SK-N-SH treated with all-trans-retinoic acid at 6 μM for 48 hours (cell line): ENCODE data around the gene NEAT1.

ENCODE experiments used
- ATAC-seq: fragments of 200-7000 bp; cut with Tn5 transposase; 3 replicates; pipeline ENCODE4 v1.9.1; 2020; ENCODE audit warnings: mild to moderate bottlenecking, moderate library complexity
- ARNTL ChIP-seq: fragments of 450-650 bp; formaldehyde crosslinking; IDR thresholded peaks from 2 replicates; pipeline ENCODE4 v1.5.0; 2020; ENCODE audit warnings: low read depth, mild to moderate bottlenecking, moderate library complexity, borderline replicate concordance
- BACH2 ChIP-seq: fragments of 250-450 bp; sonication (Bioruptor Pico); IDR thresholded peaks from 2 replicates; pipeline ENCODE4 v1.9.0; 2021; ENCODE audit warnings: mild to moderate bottlenecking, borderline replicate concordance
- CSDC2 ChIP-seq: fragments of 250-450 bp; sonication (Bioruptor Pico); IDR thresholded peaks from 2 replicates; pipeline ENCODE4 v1.5.0; 2020; ENCODE audit warnings: mild to moderate bottlenecking, moderate library complexity
- CSRNP3 ChIP-seq: fragments of 250-450 bp; sonication (Bioruptor Pico); IDR thresholded peaks from 2 replicates; pipeline ENCODE4 v1.5.1; 2021; ENCODE audit warnings: mild to moderate bottlenecking, moderate library complexity
- GLIS3 ChIP-seq: fragments of 250-450 bp; sonication (Bioruptor Pico); IDR thresholded peaks from 2 replicates; pipeline ENCODE4 v1.5.0; 2020; ENCODE audit warnings: mild to moderate bottlenecking, moderate library complexity
- ISL1 ChIP-seq: fragments of 250-450 bp; sonication (Bioruptor Pico); IDR thresholded peaks from 2 replicates; pipeline ENCODE4 v2.1.2; 2022; ENCODE audit warnings: mild to moderate bottlenecking, moderate library complexity
- OSR1 ChIP-seq: fragments of 250-450 bp; sonication (Bioruptor Pico); IDR thresholded peaks from 2 replicates; pipeline ENCODE4 v1.8.0; 2022; ENCODE audit warnings: moderate library complexity, mild to moderate bottlenecking, inconsistent platforms
- PATZ1 ChIP-seq: fragments of 250-450 bp; sonication (Bioruptor Pico); IDR thresholded peaks from 2 replicates; pipeline ENCODE4 v1.8.0; 2020; ENCODE audit warnings: mild to moderate bottlenecking, moderate library complexity, borderline replicate concordance
- POU6F1 ChIP-seq: fragments of 250-450 bp; sonication (Bioruptor Pico); IDR thresholded peaks from 2 replicates; pipeline ENCODE4 v1.8.0; 2021; ENCODE audit warnings: low read depth, mild to moderate bottlenecking, moderate library complexity, borderline replicate concordance
- RARB ChIP-seq: fragments of 250-450 bp; sonication (Bioruptor Pico); IDR thresholded peaks from 2 replicates; pipeline ENCODE4 v1.8.0; 2021; ENCODE audit warnings: mild to moderate bottlenecking, moderate library complexity
- SNAI2 ChIP-seq: fragments of 250-450 bp; sonication (Bioruptor Pico); IDR thresholded peaks from 2 replicates; pipeline ENCODE4 v1.5.0; 2020; ENCODE audit warnings: mild to moderate bottlenecking, moderate library complexity
- TOX ChIP-seq: fragments of 250-450 bp; sonication (Bioruptor Pico); IDR thresholded peaks from 2 replicates; pipeline ENCODE4 v1.8.0; 2021; ENCODE audit warnings: mild to moderate bottlenecking, moderate library complexity, borderline replicate concordance
- ZC3H10 ChIP-seq: fragments of 250-450 bp; sonication (Bioruptor Pico); IDR thresholded peaks from 2 replicates; pipeline ENCODE4 v1.5.1; 2021; ENCODE audit warnings: mild to moderate bottlenecking, moderate library complexity
- ZFP3 ChIP-seq: fragments of 250-450 bp; sonication (Bioruptor Pico); IDR thresholded peaks from 2 replicates; pipeline ENCODE4 v1.5.0; 2020; ENCODE audit warnings: mild to moderate bottlenecking, moderate library complexity
- ZFP30 ChIP-seq: fragments of 450-650 bp; formaldehyde crosslinking; IDR thresholded peaks from 2 replicates; pipeline ENCODE4 v1.5.0; 2022; ENCODE audit warnings: mild to moderate bottlenecking, moderate library complexity
- ZNF565 ChIP-seq: fragments of 450-650 bp; formaldehyde crosslinking; conservative IDR thresholded peaks from 2 replicates; pipeline ENCODE4 v1.5.0; 2020; ENCODE audit warnings: low read depth, mild to moderate bottlenecking, moderate library complexity
- ZNF70 ChIP-seq: fragments of 450-650 bp; formaldehyde crosslinking; IDR thresholded peaks from 2 replicates; pipeline ENCODE4 v1.5.0; 2020; ENCODE audit warnings: mild to moderate bottlenecking, moderate library complexity
- ZNF8 ChIP-seq: fragments of 450-650 bp; formaldehyde crosslinking; IDR thresholded peaks from 2 replicates; pipeline ENCODE4 v1.5.0; 2020; ENCODE audit warnings: mild to moderate bottlenecking, moderate library complexity
- TF ChIP-seq, protein P1 (sequence below): fragments of 250-450 bp; sonication (Bioruptor Pico); IDR thresholded peaks from 2 replicates; pipeline ENCODE4 v1.5.1; 2020; ENCODE audit warnings: low read depth, mild to moderate bottlenecking, moderate library complexity
- TF ChIP-seq, protein P2 (sequence below): fragments of 250-450 bp; sonication (Bioruptor Pico); IDR thresholded peaks from 2 replicates; pipeline ENCODE4 v1.5.0; 2020; ENCODE audit warnings: mild to moderate bottlenecking, moderate library complexity

NEAT1 gene

DNA sequence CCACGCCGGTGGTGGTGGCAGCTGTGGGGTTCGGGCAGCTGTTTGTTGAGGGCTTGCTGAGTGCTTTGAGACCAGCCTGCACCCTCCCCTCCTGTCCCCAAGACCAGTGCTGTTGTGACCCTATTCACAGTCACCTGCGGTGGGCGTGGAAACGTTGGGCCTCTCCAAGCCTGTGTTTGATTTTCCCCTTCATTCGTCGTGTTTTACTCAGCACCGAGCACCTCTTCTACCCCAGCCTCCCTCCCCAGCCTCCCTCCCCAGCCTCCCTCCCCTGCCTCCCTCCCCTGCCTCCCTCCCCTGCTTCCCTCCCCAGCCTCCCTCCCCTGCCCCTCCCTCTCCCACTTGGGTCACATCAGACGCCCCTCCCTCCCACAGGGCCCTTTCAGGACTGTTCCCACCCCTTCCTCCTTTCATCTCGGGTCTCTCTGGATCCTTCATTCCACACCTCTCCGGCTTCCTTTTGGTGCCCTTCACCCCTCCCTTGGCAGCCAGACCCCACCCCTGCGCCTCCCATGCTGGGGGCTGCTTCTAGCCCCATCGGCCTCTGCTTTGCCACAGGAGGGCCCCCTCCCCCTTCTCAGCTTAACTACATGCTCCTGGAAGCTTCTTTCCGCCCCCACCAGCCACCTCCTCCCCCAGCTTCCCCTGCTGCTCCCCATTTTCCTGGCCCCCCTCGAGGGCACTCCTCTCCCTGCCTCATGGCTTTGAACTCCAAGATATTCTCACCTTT is 21.4 kb upstream of the NEAT1 start:
- no peak for ATAC-seq
- TF ChIP-seq ZC3H10 (CRISPR knock-in tag) (no peak), BACH2 (no peak), GLIS3 (CRISPR knock-in tag) (no peak), ISL1 (no peak), RARB (CRISPR knock-in tag) (no peak), ZFP3 (CRISPR knock-in tag) (no peak), OSR1 (CRISPR knock-in tag) (no peak), PATZ1 (CRISPR knock-in tag) (no peak), CSRNP3 (CRISPR knock-in tag) (no peak), TOX (CRISPR knock-in tag) (no peak), POU6F1 (CRISPR knock-in tag) (no peak), CSDC2 (CRISPR knock-in tag) (no peak), ZFP30 (no peak), ZNF8 (CRISPR knock-in tag) (no peak), ZNF565 (CRISPR knock-in tag) (no peak), ZNF70 (no peak)
- TF ChIP-seq, protein P1, sequence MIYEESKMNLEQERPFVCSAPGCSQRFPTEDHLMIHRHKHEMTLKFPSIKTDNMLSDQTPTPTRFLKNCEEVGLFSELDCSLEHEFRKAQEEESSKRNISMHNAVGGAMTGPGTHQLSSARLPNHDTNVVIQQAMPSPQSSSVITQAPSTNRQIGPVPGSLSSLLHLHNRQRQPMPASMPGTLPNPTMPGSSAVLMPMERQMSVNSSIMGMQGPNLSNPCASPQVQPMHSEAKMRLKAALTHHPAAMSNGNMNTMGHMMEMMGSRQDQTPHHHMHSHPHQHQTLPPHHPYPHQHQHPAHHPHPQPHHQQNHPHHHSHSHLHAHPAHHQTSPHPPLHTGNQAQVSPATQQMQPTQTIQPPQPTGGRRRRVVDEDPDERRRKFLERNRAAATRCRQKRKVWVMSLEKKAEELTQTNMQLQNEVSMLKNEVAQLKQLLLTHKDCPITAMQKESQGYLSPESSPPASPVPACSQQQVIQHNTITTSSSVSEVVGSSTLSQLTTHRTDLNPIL (CRISPR knock-in tag): no peak
- TF ChIP-seq, protein P2, sequence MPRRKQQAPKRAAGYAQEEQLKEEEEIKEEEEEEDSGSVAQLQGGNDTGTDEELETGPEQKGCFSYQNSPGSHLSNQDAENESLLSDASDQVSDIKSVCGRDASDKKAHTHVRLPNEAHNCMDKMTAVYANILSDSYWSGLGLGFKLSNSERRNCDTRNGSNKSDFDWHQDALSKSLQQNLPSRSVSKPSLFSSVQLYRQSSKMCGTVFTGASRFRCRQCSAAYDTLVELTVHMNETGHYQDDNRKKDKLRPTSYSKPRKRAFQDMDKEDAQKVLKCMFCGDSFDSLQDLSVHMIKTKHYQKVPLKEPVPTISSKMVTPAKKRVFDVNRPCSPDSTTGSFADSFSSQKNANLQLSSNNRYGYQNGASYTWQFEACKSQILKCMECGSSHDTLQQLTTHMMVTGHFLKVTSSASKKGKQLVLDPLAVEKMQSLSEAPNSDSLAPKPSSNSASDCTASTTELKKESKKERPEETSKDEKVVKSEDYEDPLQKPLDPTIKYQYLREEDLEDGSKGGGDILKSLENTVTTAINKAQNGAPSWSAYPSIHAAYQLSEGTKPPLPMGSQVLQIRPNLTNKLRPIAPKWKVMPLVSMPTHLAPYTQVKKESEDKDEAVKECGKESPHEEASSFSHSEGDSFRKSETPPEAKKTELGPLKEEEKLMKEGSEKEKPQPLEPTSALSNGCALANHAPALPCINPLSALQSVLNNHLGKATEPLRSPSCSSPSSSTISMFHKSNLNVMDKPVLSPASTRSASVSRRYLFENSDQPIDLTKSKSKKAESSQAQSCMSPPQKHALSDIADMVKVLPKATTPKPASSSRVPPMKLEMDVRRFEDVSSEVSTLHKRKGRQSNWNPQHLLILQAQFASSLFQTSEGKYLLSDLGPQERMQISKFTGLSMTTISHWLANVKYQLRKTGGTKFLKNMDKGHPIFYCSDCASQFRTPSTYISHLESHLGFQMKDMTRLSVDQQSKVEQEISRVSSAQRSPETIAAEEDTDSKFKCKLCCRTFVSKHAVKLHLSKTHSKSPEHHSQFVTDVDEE (CRISPR knock-in tag): no peak
- TF ChIP-seq, all 23 proteins: peak for 0

DNA sequence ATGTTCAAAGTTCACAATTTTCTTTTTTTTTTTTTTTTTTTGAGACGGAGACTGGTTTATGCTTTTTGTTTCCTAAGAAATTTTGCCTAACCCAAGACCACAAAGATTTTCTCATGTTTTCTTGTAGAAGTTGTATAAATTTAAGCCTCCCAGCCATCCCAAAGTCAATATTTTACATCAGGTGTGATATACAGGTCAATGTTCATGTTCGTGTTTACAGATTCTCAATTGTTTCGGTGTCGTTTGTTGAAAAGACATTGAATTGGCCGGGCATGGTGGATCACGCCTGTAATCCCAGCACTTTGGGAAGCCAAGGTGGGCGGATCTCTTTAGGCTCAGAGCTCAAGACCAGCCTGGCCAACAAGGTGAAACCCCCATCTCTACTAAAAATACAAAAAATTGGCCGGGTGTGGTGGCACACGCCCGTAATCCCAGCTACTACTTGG is 20.8 kb upstream of the NEAT1 start:
- no peak for TF ChIP-seq ARNTL (CRISPR knock-in tag)
- TF ChIP-seq CSRNP3 (CRISPR knock-in tag): no peak
- TF ChIP-seq ZNF70: no peak
- no peak for TF ChIP-seq POU6F1 (CRISPR knock-in tag)
- no peak for TF ChIP-seq ZC3H10 (CRISPR knock-in tag)
- no peak for TF ChIP-seq OSR1 (CRISPR knock-in tag)
- TF ChIP-seq SNAI2 (CRISPR knock-in tag): no peak
- ATAC-seq: no peak
